ENCODE data around the gene PLCZ1. TPM values are rescaled to one million over a fixed set of nuclear protein-coding genes. Genes with fewer than 3 reads are reported as not detected.

PLCZ1 gene
- total and polyA plus RNA-seq, 2 experiments from 2014 or later: not detected

GRCh38 chr12:18752947-18753346, 15.1 kb upstream of the PLCZ1 start:
- H3K27ac ChIP-seq: no peak overlapping the region

GRCh38 chr12:18752280-18752920, 14.6 kb upstream of the PLCZ1 start:
- Histone ChIP-seq H3K4me2 (no peak overlapping the region), H3K9me3 (ENCODE audit: low read depth) (no peaks in the 10 kb centered on the region), H3K27me3 (no peaks in the 10 kb centered on the region), H3K79me2 (no peaks in the 10 kb centered on the region), H3K27ac (no peak overlapping the region), H2AFZ (no peak overlapping the region), H3K4me1 (ENCODE audit: insufficient read depth) (peaks cover 17% of the 10 kb centered on the region), H3K36me3 (replicated peaks; ENCODE audit: insufficient read depth, low read depth) (no peaks in the 10 kb centered on the region), H3K4me3 (no peak overlapping the region), H4K20me1 (ENCODE audit: insufficient read depth, poor library complexity, severe bottlenecking) (no peaks in the 10 kb centered on the region), H3K9me2 (replicated peaks; ENCODE audit: insufficient read depth) (no peaks in the 10 kb centered on the region)
- 56% methylated on average over 6 of the region's 6 CpGs for WGBS (ENCODE audit: low lambda C conversion rate, missing lambda C conversion rate)
- peak; percentile 27 for DNase-seq (ENCODE audit: low spot score)
- TF ChIP-seq EZH2 (IDR thresholded peaks at IDR 0.05; ENCODE audit: borderline replicate concordance): no peak
- TF ChIP-seq CTCF (IDR thresholded peaks at IDR 0.05; ENCODE audit: poor library complexity): no peak
- TF ChIP-seq EZH2phosphoT487 (IDR thresholded peaks at IDR 0.05; ENCODE audit: low read depth, severe bottlenecking, unreplicated experiment): no peak

More at GRCh38 chr12:18752947-18753346, 15.1 kb upstream of the PLCZ1 start:
- H4K20me1 ChIP-seq (ENCODE audit: insufficient read depth, poor library complexity, severe bottlenecking): no peaks in the 10 kb centered on the region
- no peaks in the 10 kb centered on the region for H3K9me3 ChIP-seq (ENCODE audit: low read depth)
- H3K9me2 ChIP-seq (replicated peaks; ENCODE audit: insufficient read depth): no peaks in the 10 kb centered on the region
- no peaks in the 10 kb centered on the region for H3K79me2 ChIP-seq
- H3K27me3 ChIP-seq: no peaks in the 10 kb centered on the region
- H3K4me1 ChIP-seq (ENCODE audit: insufficient read depth): peaks cover 12% of the 10 kb centered on the region
- H2AFZ ChIP-seq: no peak overlapping the region
- peak overlapping the region; percentile 62 for H3K4me2 ChIP-seq
- no peaks in the 10 kb centered on the region for H3K36me3 ChIP-seq (replicated peaks; ENCODE audit: insufficient read depth, low read depth)
- DNase-seq (ENCODE audit: low spot score): no peak
- TF ChIP-seq EZH2phosphoT487 (IDR thresholded peaks at IDR 0.05; ENCODE audit: low read depth, severe bottlenecking, unreplicated experiment): no peak
- TF ChIP-seq CTCF (IDR thresholded peaks at IDR 0.05; ENCODE audit: poor library complexity): no peak
- TF ChIP-seq EZH2 (IDR thresholded peaks at IDR 0.05; ENCODE audit: borderline replicate concordance): no peak
- H3K4me3 ChIP-seq: no peak overlapping the region
- WGBS (ENCODE audit: low lambda C conversion rate, missing lambda C conversion rate): 77% methylated on average over 1 of the region's 1 CpG

GRCh38 chr12:18751866-18752265, 14.1 kb upstream of the PLCZ1 start:
- H3K27ac ChIP-seq: no peak overlapping the region
- H2AFZ ChIP-seq: no peak overlapping the region
- no peaks in the 10 kb centered on the region for H3K36me3 ChIP-seq (replicated peaks; ENCODE audit: insufficient read depth, low read depth)
- no peaks in the 10 kb centered on the region for H3K79me2 ChIP-seq
- H3K4me1 ChIP-seq (ENCODE audit: insufficient read depth): peaks cover 19% of the 10 kb centered on the region
- H3K4me3 ChIP-seq: no peak overlapping the region
- TF ChIP-seq EZH2 (IDR thresholded peaks at IDR 0.05; ENCODE audit: borderline replicate concordance) (no peak), EZH2phosphoT487 (IDR thresholded peaks at IDR 0.05; ENCODE audit: low read depth, severe bottlenecking, unreplicated experiment) (no peak), CTCF (IDR thresholded peaks at IDR 0.05; ENCODE audit: poor library complexity) (no peak)
- H3K9me2 ChIP-seq (replicated peaks; ENCODE audit: insufficient read depth): no peaks in the 10 kb centered on the region
- WGBS (ENCODE audit: low lambda C conversion rate, missing lambda C conversion rate): 72% methylated on average over 2 of the region's 2 CpGs
- no peaks in the 10 kb centered on the region for H3K9me3 ChIP-seq (ENCODE audit: low read depth)
- H3K27me3 ChIP-seq: no peaks in the 10 kb centered on the region
- DNase-seq (ENCODE audit: low spot score): no peak
- no peak overlapping the region for H3K4me2 ChIP-seq
- H4K20me1 ChIP-seq (ENCODE audit: insufficient read depth, poor library complexity, severe bottlenecking): no peaks in the 10 kb centered on the region

Data from hepatocyte (in vitro differentiated cells).